HG03558 (cell line): ENCODE measurements around the gene FAM107B.

Experiments
- ATAC-seq: cut with Tn5 transposase; IDR thresholded peaks from one replicate; pipeline ENCODE4 v1.9.1; 2021; ENCODE audit warnings: moderate number of reproducible peaks; ENCODE audit not compliant: unreplicated experiment; ENCODE audit errors: extremely low read depth

Gene FAM107B

DNA sequence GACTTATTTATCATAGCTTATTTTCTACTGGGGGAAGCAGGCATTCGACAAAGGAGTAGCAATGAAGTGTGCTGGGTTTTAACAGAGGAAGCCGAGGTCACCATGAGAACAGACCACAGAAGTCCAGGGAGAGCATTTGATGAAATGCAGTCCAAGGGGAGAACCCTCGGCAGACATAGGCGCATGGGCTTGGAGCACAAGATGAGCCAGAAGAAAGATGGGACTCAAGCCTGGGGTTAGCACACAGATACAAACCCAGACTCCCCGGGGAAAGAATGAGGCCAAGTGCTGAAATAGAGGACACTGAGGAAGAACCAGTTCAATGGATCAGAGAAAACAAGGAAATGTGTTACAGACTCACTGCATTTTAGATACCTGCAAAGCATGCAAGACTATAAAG, 209.5 kb downstream of the FAM107B start:
- no peak for ATAC-seq

DNA sequence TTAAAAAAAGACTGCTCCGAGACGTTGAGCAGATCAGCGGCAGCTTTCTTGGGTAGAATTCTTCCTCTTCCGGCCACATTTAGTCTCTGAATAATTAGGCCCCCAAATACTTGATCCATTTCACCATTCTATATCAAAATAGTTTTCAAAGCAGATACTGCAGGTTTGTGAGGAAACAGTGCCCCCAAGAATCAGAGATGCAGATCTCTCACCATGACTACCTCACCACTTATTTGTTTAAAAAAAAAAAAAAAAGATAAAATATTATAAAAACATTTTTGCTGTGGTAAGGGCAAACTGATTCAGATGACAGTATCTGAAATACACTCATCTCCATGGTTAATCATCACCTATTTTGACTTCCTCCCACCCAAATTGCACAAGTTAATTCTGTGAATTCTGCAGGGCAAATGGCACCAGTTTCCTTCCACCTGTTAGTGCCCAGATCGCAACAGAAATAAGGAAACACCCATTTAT, 210.4 kb downstream of the FAM107B start:
- no peak for ATAC-seq

DNA sequence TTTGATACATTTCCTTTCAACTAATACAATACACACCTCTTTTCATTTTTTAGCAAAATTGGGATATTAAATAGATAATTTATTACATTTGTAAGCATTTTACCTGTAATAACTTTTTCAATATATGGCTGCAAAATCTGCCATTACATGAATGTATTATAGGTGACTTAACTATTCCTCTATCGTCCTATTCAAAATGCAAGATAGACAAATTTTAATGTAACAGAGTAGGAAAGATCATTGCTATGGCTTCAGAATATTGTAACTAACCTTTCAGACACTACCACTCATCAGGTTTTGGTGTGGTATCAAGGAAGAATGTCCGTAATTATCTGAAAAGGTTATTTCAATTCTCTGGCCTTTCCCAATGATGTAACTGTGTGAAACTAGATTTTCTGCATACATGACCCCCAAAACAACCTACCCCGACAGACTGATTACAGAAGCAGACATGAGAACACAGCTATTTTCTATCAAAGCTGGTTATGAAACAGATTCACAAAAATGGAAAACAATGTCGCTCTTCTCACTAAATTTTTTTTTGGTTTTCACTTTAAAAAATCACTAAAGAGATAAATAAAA, 211.2 kb downstream of the FAM107B start:
- no peak for ATAC-seq

DNA sequence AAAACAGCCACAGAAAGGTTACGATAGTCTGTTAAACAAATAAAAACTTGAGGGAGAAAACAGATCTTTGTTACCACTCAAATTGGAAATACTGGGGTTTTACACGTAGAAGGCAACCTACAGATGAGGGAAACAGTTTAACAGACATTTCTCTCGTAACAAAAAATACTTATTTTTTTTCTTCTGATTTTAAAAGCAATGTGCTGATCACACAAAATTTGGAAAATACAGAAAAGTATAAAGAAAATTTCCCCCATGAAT, 211.7 kb downstream of the FAM107B start:
- ATAC-seq, result no peak

DNA sequence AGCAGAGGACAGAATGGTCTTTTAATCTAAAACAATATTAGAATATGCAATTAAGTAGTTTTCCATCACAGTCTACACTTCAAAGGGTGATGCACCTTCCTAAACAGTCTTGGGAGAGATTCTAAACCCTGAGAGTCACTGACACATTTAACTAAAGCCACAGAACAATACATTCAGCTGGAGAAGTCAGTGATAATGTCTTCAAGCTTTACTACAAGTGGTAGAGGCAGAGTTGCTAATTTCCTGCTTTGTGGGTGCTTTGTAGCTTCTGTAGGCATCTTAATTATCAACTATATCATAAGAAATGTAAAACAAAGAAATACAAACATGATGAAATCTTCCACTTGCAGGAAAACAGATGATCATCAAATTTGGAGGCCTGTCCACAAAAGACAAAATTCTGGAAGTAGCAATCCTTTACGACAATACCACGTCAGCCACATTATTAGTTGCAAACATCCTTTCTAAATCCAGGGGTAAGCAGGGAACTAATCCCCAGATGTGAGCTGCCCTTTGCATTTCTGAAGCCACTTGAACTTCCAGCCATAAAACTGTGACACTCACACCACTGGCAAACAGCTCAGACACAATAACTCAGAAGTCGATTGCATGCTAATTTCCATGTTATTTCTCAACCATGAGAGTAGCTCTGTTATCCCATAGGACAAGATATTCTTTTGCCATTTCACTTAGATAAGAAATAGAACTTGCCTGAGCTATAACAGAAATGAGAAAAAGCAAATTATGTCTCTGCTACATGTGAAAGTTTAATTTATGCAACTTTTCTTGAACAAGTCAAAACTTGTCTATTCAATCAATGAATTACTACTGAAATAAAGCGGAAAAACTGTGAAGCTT, 212.2 kb downstream of the FAM107B start:
- ATAC-seq, result no peak

DNA sequence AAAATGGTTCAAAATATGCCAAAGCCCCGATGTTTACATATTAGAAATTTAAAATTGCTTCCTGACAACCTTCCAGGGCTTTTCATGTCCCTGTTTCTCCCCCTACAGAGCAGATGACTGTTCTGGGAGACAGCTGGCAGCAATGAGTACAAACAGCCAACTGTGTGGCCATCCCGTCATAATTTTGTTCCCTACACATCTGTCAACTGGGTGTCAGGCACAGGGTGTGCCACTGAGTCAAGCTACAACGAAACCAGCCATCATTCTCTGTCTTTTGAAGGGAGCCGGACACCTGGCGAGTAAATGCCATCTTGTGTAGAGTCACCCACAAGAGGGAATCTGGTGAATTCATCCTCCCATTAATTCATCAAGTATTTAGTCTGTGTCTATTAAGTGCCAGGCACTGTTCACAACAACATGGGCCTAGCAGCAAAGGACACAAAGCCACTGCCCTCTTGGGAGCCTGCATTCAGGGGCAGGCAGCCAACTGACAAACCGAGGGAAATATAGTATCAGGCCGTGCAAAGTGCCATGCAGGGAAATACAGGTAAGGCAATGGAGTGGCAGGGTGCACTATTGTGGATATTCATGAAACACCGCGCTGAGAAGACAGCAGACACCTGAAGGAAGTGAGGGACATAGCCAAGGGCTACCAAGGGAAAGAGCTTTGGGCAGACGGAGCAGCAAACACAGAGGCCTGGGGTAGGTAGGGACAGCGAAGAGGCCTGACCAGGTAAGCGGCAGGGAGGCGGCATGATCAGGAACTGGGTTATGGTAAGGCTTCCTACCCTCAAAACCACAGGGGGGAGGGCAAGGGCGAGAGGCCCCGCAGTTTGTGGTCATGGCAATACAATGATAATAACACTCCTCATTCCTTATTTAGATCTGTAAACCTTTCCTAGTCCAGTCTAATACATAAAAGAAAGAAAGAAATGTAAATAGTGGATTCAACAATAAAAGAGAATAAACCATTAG, 213.6 kb downstream of the FAM107B start:
- ATAC-seq, result no peak

DNA sequence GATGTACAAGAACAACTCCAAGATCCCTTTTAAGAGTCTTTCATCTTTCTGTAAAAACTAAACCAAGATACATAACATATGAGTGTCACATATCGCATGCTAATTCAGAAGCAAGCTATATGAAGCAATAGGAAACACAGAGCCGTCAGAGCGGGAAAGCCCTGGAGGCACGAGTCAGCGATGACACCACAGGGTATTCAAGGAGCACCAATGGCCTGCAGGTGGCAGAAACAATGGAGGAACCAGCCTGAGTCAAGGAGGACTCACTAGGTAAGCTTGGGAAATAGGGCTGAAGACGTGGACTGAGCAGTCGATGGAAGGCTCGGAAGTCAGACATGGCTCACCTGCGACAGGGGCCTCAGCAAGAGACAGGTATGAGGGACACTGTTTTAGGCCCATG, 214.4 kb downstream of the FAM107B start:
- no peak for ATAC-seq

DNA sequence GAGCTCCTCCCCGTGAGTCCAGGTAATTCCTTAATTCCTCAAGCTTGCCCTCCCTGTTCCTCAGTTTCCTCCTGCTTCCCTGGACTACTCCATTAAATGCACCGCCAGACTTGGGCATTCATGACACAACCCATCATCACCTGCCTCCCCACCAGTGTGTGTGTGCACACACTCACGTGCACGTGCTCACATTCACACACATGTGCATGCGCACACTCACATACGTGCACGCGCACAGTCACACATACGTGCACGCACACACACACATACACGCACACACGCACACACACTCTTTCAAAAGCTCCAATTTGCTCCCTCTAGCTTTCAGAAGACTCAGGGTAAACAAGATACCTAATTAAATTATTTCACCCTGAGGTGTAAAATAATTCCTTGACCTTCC, 216.7 kb downstream of the FAM107B start:
- ATAC-seq, result no peak

DNA sequence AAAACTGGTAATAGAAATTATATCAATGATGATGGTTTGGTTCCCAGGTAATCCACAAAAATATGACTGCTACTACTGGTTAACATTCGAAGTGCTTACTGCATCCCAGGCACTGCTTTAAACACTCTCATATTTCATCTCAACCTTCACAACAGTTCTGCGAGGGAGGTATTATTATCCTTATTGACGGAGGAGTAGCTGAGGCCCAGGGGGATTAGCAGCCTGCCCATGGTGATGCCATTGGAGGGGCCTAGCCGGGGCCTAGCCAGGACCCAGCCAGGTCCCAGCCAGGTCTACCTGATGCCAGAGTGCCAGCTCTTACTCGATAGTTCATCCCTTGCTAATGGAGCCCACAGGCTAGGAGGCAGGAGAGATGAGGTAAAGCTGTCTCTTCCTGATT, 217.1 kb downstream of the FAM107B start:
- no peak for ATAC-seq

DNA sequence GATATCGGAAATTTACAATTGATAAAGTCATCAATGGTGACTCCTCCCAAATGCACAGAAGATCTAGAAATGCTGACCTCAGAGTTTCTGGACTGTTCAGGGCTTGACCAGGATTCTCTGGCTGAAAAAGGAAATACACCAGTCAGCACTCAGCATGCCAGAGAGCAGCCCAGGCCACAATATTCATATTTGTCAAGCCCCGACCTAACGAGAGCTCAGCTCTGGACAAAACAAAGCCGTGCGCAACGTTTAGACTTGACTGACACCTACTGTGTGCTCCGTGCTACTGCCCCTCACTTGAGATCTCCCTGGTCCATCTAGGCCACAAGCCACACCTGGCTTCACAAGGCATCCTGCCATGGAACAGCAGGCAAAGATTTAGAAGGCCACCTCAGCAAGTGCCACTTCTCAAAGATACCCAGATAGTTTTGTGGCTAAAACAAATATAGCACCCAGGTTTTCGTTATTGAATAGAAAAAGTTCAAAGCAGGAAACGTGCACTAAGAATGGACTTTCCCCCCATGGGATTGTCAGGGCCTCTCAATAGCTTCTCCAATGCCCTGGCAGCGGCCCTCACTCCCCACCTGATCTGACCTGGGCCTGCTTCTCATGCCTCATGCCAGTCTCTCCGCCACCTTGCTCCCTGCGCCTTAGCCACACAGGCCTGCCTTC, 218.3 kb downstream of the FAM107B start:
- ATAC-seq, result no peak

DNA sequence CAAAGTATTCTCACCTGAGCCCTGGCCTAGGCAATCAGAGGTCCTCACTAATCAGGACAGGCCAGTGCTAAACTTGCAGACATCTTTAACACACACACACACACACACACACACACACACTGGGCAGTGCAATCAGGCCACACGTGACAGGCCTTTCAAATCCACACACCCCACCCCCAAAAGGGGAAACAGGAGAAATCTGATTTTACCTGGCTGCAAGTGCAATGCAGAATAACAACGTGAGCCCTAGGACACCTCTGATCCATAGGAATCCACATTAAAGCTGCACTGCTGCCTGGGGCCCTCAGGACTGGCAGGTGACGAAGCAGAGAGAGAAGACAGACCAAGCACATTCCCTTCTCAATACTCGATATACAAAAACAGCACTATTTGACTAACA, 218.9 kb downstream of the FAM107B start:
- no peak for ATAC-seq

DNA sequence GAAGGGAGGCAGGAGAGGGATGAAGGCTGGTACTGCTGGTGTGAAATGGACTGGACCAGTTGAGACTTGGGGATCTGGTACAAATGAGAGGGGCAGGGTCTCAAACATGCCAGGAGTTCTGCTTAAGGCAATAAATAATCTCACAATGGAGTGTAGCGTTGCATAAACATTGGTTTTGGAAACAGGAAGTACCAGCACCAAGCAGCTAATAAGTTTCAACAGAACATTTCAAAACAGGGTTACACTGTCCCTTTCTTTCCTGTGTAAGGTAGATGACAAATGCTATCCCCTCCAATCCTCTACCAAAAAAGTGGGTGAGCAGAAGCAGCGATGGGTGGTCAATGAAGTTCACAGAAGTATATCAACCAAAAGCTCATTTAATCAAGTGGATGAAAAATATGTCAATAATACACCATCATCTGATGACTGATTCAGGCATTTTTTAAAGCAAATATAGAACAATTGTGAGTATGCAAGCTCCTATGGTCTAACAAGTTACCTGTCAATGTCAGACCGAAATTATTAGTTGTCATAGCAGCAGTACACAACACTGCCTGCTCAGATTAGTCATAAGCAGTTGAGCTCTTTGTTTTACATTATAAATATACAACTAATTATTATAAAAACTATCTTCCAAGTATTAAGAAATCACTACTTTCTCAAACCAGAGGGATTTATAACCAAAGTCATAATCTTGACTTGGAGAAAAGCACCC, 220.0 kb downstream of the FAM107B start:
- ATAC-seq, result no peak

DNA sequence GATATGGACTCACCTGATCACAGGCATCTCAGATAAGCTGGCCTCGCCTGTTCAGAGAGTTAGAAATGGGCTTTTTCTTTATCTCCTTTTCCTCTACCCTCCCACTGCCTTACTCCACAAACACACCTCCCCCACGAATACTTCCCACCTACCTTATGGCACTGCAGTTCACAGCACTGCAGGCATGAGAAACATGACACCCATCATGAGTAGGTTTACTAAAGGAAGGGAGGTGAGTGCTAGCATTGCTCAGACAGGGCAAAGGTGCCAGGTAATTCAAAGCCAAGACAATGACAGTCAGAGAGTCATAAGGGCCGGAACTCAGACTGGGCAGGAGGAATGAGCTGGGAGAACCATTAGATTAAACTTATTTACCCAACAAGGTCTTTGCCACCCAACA, 220.6 kb downstream of the FAM107B start:
- ATAC-seq, result no peak

DNA sequence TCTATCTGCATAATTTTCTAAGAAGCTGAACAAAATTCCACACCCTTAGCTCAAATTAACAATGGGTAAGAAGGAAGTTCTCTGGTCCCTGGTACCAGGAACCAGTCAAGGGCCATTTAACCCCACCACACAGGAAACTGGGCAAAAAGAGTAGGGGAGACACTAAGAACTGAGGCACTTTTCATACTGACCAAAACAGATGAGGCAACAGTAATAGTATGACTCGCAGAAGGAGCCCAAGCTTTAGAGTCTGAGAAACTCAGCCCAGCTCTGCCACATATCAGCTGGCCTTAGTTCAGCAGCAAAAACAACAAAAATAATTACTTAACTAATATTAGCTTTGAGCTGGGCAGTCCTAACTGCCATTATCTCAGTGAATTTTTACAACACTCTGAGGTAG, 221.2 kb downstream of the FAM107B start:
- no peak for ATAC-seq

DNA sequence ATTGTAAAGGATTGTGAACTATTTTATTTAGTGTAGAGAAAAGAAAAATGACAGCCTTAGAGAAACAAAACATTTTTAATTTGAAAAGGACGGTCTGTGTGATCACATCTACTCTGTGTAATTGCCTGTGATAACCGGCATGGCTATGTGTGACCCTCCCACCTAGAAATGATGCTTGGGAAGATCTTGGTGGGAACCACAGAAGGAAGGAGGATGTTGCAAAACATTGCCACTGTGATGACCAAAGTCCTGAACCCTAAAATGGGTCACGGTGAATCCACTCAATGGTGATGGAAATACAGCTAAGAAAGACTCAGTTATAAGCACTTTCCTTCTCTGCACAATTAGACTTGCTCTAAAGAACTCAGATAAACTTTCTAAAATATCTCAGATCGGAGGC, 222.7 kb downstream of the FAM107B start:
- no peak for ATAC-seq

DNA sequence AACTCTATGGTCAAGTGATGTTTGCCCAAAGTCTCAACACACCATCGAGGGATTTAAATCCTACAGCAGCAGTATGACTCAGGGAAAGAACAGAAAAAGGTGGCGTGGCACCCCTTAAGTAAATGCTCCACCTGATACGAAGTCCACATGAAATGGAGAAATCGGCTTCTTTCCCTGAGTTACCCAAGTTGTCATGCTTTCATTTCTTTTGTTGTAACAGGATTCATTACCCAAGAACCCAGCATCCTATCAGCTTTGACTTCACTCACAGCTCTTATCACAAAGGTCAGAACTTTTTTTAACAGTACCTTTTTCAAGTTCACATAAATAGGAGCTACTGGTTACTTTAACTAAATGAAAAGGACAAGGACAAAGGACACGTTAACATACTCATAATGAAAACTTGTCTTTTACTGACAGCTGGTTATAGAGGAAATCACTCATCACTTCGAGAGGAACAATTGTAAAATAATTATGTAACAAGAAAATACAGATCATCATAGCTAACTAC, 224.2 kb downstream of the FAM107B start:
- ATAC-seq, result no peak

DNA sequence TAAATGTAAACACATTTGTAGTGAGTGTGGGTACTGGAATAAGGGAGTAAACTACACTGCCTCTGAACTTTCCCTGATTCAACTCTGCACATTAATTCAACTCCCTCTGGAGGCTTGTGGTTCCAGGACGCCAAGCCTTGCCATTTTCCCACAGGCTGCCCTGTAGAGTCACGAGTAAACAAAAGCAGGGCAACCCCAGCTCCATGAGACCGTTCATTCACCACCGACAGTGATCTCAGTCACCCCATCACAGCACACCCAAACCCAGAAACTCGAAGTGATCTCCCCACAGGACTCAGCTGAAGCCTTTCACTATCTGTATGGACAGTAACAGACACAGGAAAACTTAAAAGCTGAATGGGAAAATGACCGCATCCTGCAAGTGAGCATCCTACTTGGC, 225.2 kb downstream of the FAM107B start:
- no peak for ATAC-seq

DNA sequence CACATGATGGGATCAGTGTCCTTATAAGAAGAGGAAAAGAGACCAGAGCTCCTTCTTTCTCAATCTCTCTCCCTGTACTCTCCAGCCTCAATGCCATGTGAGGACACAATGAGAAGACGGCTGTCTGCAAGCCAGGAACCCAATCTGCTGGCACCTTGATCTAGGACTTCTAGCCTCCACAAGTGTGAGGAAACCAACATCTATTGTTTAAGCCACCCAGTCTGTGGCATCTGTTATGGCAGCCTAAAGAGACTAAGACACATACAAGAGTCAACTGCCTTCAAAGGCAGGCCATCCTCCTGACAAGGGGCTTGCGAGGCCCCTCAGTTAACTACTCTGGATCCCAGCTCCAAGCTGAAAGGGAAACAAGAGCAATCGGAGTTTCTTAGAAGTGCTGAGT, 225.7 kb downstream of the FAM107B start:
- ATAC-seq, result no peak

DNA sequence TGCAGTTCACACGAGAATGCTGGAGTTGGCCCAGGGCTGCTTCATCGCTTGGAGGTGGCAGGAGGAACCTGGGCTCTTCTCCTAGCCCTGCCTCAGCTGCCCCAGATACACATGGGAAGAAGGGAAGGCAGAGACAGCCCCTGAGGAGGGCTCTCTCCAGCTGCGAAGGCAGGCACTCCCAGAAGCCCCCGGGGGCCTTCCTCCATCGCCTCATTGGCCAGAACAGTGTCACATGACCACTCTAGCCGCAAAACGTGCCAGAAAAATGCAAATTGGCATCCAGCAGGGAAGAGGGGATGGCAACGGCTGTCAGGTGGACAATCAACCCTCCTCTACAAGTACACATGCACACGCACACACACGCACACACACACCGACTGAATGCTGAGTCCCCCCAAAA, 226.2 kb downstream of the FAM107B start:
- no peak for ATAC-seq

DNA sequence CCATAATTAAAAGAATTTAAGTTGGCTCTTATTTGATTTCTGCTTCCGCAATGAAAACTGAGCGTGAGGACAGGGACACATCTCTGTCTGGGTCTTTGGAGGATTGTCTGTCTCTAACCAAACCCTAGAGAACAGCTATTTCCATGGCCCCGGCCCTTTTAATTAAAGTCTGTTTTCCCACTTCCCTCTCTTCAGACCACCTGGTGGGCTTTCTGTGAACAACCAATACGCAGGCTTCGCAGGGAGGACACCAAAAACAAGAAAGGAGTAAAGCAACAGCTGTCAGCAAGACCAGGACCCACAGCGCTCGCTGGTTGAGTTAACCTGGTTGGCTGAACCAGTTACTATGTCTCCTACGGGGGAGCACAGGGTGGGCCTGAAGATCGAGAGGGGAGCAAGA, 226.9 kb downstream of the FAM107B start:
- no peak for ATAC-seq
